GM23338 (cell line): ENCODE results near the gene KIF6.

Source experiments
- CTCF ChIP-seq, 2 experiments: fragments of 200-600 bp in 1 of 2; sonication (generic) in 1 of 2; conservative IDR thresholded peaks; 2 replicates each; pipeline versions ENCODE4 v1.5.1 to v1.6.1; 2016 to 2017; ENCODE audit warnings: antibody characterized with exemption in 2 of 2, low read depth in 2 of 2, mild to moderate bottlenecking in 2 of 2, moderate library complexity in 1 of 2
- EZH2 ChIP-seq: fragments of 200-600 bp; sonication (generic); IDR thresholded peaks from one replicate; pipeline ENCODE4 v1.8.0; 2017; ENCODE audit warnings: antibody characterized with exemption, mild to moderate bottlenecking, low read depth; ENCODE audit not compliant: unreplicated experiment
- EZH2phosphoT487 ChIP-seq: fragments of 200-600 bp; sonication (generic); IDR thresholded peaks from one replicate; pipeline ENCODE4 v1.8.1; 2018; ENCODE audit warnings: antibody characterized with exemption; ENCODE audit not compliant: unreplicated experiment
- JUNB ChIP-seq: IDR thresholded peaks from one replicate; pipeline ENCODE4 v1.6.1; 2016; ENCODE audit warnings: antibody characterized with exemption; ENCODE audit not compliant: unreplicated experiment
- POLR2AphosphoS5 ChIP-seq: IDR thresholded peaks from 2 replicates; pipeline ENCODE4 v1.6.1; 2016; ENCODE audit warnings: antibody characterized with exemption, low read depth
- STAT1 ChIP-seq: IDR thresholded peaks from one replicate; pipeline ENCODE4 v1.6.1; 2016; ENCODE audit warnings: antibody characterized with exemption; ENCODE audit not compliant: unreplicated experiment
- TF ChIP-seq, protein P1 (sequence below): IDR thresholded peaks from 2 replicates; pipeline ENCODE4 v1.6.1; 2016; ENCODE audit warnings: antibody characterized with exemption

DNA sequence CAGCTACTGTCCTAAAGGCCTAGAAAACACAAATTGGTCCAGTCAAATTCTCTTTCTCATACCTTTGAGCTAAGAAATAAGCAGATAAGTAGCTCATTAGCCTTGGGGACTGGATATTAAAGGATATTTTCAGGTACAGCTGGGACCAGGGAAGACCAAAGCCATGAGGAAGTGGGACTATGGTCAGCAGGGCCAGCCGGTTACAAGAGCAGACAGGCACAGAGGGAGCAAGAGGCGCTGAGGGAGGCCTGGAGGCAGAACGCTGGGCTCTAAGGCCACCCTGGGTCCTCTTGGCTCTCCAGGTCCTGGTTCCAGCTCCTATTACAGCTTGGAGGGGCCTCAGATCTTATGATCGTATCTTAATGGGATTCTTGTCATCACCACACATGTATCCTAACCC lies 314.2 kb downstream of the KIF6 start:
- TF ChIP-seq CTCF (conservative IDR thresholded peaks at IDR 0.05; ENCODE audit: low read depth in 2 of 2) (no peak), EZH2 (no peak), EZH2phosphoT487 (no peak), STAT1 (no peak), POLR2AphosphoS5 (no peak), JUNB (no peak)
- TF ChIP-seq, protein P1, sequence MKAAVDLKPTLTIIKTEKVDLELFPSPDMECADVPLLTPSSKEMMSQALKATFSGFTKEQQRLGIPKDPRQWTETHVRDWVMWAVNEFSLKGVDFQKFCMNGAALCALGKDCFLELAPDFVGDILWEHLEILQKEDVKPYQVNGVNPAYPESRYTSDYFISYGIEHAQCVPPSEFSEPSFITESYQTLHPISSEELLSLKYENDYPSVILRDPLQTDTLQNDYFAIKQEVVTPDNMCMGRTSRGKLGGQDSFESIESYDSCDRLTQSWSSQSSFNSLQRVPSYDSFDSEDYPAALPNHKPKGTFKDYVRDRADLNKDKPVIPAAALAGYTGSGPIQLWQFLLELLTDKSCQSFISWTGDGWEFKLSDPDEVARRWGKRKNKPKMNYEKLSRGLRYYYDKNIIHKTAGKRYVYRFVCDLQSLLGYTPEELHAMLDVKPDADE = no peak
